ACHN (cell line): Measurements from ENCODE around the gene BOC.

ENCODE experiments used
- DNase-seq: peaks from one replicate; pipeline ENCODE4 v3.0.0-alpha.2; 2015
- in situ Hi-C: cut with HindIII; loops from 2 replicates; pipeline ENCODE4 v1.10.0; 2017; ENCODE audit warnings: low sequenced_read_pairs, low pct_ligation_motif_present, low pct_unique_long_range_greater_than_20kb

The BOC gene

DNA sequence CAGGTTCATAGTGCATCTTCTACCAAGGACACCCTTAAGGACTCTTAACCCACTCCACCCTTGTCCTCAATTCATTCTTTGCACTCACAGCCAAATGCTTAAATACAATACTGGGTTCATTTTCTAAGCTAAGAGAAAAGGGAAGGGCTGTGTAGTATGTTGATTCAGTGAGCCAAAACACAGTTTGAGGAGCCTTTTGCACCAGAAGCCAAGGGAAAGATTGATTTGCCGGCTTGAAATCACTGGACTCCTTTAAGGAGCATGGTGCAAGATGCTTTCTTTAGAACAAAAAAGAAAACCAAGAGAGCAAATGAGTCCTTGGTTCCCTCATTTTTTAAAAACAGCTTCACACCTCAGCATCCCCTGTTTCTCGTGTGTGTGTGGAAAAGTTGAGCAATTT lies 47.8 kb downstream of the BOC start:
- DNase-seq: no peak
- in situ Hi-C loops: no loop called here

DNA sequence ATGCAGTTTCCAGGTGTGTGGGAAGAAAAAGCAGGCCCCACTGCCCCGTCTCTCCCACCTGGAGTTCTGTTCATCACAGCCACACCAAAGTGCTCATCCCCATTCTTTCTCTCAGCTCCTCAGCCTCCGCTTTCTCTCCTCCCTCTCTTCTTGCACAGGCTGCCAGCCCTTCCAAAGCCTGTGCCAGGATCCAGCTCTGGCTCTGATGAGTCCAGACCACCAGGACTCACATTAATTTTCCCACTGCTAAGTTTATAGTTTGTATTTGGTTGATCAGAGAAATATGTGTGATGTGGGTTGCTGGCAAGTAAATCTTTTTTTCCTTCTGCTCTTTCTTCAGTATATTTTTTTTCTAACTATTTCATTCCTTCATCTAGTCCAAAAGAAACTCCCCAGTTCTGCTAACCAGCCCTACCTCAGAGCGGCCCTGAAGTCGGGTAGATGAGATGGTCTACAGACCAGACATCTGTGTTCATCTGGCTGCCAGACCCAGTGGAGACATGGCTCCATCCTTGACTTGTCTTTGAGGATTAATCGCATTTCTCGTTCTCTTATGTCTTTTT lies 49.8 kb downstream of the BOC start:
- DNase-seq: no peak

DNA sequence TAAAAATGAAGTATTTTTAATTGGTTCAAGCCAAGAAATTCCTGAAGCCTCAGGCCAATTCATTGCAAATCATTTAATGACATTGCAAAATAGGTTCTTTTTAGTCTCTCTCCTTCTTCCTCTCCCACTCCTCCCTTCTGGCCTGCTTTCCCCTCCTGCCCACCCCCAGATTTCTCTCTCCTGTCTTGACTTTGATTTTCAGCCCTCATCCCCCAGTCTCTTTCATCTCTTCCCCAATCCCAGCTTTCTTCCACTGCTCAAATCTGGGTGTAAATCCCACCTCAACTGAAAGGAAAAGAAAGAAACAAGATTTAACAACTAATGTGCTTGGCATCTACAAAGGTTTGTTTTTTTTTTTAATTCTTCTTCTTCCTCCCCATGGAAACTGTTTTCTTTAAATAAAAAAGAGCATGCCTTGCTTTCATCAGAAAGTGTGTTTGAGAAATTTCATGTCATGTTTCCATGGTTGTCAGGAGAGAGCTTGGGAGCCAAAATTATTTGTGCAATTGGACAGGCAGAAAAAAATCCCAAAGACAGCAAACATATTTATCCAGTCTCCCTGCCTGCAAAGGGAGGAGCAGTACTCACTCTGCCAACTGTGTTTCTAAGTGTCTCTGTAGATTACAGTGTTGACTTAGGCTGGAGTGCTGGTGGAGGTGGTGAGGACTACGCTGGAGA lies 50.4 kb downstream of the BOC start:
- in situ Hi-C loops: no loop called here
- DNase-seq: no peak

More for the DNA sequence above, 49.8 kb downstream of the BOC start:
- in situ Hi-C loops: no loop called here

DNA sequence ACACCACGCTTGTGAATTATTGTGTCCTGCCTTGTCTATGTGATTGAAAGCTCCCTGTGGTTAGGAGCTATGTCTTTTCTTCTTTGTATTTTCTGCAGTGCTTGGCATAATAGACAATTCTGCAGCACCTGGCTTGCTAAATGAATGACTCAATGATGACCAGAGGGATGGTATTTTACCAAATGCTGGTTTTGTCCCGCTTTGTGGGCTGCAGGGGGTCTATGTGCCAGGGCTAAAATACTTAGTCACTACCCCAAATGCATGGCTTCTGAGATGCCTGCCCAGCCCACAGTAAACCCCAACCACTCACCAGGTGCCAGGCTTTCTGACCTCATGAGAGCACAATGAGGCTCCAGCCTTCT lies 50.9 kb downstream of the BOC start:
- in situ Hi-C loops: no loop called here
- no peak for DNase-seq

DNA sequence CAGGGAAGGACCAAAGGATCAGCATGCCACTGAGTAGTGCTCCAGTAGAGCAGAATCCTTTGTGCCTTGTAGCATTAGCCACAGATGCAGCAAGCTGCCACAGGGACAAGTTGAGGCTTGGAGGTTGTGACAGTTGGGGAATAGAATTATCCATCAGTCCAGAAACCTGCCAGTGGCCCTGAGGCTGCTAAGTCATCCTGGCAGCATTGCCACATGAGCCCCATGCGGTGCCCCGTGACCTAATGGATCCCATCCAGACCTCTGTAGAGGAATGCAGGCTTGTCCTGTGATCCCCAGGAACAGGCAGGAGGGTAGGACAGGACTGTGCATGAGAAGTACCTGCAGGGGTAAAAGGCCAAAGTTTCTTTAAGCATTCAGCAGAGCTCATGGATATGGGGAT lies 51.7 kb downstream of the BOC start:
- no peak for DNase-seq
- in situ Hi-C loops: no loop called here

DNA sequence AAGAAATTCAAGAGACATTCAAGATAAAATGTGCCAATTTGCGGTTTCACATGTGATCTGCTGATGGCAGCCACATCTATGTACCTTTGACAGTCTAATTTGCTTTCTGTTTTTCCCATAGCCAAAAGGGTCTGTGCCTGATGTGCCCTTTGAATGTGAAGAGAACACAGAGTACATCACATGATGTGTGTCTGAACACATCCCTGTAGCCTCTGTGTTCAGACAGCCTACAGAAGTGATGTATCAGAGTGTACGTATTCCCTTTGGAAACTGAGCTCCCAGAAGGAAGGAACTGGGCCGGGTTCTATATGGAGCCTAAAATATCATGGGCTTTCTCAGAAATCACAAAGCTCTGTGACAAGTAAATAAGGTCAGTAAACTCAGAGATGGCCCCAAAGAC lies 52.4 kb downstream of the BOC start:
- DNase-seq: no peak
- in situ Hi-C loops: no loop called here

DNA sequence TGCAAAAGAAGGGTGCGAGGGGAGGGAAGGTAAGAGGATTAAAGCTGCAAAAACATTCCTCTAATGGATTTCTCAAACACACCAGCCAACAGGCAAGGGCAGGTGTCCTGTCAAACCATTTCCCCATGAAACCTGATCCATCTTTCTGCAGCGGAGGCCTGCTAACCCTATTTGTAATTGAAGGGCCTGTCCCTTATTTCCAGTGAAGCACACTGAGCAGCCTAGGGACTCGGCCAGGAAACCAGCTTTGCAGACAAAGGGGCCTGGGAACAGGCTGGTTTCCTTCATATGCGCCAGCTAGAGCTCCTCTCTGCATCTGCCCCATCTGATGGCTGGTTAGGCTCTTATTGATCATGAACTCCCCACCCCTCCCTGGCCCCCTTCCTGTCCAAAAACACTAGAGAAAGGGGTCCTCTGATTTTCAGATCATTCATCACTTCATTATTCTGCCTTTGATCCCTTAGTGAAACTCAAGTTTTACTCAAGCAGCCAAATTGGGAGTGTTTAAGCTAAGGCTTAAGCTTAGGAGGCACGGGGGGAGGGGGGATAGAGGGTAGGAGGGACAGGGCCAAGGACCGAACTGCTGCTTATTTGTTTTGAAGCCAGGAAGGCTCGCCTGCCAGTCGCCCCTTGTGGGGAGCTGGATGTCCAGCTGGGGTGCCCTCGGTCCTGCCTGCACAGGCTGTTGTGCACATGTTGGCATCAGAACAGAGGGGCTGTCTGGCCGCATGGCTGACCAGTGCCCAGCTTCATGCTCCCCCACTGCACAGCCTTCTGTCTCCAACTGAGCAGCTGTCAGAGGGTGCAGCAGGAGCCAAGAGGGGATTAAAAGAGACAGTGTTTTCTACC lies 53.1 kb downstream of the BOC start:
- no peak for DNase-seq
- in situ Hi-C loops: no loop called here

DNA sequence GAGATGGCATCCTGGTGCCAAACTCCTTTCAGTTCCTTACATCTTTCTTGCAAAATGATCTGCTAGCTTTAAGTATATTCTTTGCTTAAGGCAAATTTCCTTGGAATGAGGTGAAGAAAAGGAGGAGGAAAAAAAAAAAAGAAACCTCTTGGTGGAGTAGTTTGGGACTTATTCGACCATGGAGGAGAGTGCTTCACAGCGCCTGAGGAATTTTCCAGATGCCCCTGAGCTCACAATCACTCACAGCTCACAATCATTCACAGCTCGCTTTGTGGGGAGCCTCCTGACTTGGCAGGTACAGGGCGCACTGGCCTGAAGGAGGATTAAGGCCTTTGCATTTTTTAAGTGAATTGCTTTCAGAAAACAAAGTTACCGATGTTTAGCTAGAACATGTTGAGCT lies 53.9 kb downstream of the BOC start:
- DNase-seq: no peak
- in situ Hi-C loops: no loop called here

DNA sequence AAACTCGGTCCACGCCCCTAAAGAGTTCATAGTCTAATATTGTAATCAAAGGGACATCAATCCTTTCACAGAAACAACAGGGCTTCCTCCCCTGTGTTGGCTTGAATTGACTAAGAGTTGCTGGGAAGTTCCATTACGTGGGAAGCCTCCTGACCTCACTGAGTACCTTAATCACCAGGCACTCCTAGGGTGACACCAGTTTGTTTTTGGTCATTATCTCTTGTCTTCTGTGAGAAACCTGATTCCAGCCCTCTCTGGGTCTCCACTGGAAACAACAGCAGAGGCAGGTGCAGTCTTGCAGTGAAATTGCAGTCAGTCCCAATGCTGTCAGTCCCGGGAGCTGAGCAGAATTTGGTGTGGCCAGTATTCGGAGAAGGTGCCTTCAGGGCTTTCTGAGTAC lies 55.4 kb downstream of the BOC start:
- DNase-seq: no peak

DNA sequence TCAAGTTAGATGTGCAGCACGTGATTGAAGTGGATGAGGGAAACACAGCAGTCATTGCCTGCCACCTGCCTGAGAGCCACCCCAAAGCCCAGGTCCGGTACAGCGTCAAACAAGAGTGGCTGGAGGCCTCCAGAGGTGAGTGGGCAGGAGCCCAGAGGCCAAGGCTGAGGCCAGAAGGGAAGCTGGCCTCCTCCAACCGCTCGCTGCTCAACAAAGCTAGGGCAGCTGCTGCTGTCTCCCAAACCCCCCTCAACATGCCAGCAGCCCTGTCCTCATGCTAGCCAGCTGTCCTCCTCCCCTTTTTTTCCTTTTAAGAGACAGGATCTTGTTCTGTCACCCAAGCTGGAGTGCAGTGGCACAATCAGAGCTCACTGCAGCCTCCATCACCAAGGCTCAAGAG lies 57.0 kb downstream of the BOC start:
- no peak for DNase-seq
- in situ Hi-C loops: no loop called here

More for the DNA sequence above, 55.4 kb downstream of the BOC start:
- in situ Hi-C loops: no loop called here

DNA sequence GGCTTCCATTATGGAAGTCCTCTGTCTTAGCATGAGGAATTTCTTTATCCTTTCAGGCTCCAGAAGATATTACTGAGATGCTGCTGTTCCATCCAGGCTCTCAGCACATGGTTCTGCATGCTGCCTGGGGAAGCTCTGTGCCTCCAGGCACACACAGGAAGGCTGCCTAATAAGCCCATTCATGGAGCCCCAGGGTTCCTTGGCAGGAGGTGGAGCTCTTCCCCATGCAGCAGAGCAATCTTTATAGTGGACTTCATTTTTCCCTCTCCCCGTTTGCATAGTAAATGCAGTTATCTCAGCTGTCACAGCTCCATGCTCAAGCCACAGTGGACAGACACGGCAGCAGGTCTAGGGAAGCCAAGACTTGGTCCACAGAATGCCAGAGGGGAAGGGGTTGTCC lies 57.6 kb downstream of the BOC start:
- DNase-seq: no peak

DNA sequence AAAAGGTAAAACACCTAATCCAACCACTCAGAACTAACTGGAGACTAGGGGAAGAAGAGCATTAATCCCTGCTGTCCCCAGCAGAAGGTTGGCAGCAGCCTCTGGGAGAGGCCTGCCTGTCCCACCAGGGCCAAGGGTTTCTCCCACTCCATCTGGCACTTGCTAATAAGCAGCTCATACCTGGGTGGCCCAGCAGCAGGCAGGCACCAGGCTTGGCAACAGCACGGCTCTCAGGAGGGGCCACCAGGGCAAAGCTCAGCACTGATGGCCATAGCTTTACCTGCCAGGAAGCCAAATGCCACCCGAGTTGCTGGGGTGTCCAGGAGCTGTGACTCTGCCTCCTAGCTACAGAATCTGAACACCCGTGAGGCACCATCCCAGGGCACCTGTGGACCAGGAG lies 58.3 kb downstream of the BOC start:
- in situ Hi-C loops: no loop called here
- DNase-seq: no peak

More for the DNA sequence above, 57.6 kb downstream of the BOC start:
- in situ Hi-C loops: no loop called here

DNA sequence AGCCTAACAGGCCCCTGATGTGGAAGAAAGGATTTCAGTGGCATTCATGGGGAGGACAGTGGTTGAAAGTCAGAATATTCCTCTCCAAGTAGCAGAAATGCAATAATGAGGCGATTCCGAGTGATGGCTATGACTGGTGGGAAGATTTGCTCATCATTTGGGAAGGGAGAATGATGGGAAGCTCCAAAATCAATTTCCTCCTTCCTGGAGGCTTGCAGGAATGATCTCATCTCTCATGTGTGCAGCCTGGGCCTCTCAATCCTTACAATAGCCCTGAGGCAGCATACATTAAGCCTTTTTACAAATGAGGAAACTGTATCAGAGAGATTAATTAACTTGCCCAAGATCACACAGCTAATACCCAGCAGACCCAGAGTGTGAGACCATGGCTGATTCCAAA lies 58.7 kb downstream of the BOC start:
- no peak for DNase-seq
- in situ Hi-C loops: no loop called here

DNA sequence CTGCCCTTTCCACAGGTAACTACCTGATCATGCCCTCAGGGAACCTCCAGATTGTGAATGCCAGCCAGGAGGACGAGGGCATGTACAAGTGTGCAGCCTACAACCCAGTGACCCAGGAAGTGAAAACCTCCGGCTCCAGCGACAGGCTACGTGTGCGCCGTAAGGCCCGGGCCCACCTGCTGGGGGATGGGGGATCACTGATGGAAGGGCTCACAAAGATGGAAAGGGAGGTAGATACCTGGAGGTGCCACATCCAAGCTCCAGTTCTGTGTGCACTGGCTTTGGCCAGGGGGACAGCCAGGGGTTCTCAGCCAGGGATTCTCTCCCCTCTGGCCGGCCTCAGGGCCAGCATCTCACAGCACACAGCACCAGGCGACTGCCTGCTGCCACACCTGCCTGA lies 59.4 kb downstream of the BOC start:
- no peak for DNase-seq
- in situ Hi-C loops: no loop called here

DNA sequence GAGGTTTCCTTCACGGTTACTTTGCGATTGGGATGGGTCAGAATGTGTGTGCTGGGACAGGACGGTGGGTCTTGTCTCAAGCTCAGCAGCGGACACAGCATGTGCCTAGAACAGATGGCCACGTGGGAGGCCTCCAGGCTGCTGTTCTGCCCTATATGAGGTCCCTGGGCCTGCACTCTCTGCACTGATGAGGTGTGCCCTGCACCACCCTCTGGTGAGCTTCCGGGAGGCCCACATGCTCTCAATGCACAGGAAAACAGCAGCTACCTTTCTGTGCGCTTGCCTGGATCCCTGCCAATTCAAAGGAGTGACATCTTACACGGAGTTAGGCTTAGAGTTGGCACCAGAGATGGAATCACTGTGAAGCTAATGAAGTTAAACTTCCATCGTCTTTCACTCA lies 59.8 kb downstream of the BOC start:
- in situ Hi-C loops: no loop called here
- DNase-seq: no peak

DNA sequence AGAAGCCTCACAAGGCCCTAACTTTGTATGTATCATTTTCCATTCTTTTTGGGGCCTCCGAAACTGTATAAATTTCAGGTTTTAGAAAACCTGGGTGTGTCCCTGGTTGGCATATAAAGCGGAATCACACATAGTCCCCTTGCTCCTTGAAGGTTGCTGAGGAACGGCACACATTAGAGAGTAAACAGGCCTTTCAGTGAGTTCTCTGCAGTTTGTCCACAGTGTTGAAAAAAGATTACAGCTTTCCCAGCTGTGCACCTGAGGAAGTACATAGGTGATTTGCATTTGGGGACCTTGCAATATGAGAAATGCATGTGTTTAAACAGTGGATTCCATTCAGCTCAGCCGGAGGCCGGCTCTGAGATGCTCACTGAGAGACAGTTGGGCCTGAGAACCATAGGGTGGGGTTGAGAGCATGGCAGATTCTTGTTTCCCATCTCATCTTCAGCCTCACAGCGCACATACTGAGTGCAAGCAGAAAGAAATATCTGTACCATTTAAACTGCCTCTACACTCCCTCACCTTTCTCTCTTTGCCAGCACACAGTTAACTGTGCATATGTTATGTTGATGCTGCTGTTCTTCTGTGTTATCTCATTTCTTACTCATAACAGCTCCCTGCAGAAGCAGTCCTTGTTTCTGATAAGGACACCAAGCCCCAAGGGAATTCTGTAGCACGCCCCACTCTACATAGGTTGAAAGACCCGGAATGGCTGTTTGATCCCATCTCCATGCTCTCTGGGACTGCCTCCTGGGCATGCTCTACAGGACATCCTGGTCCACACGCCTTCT lies 60.4 kb downstream of the BOC start:
- no peak for DNase-seq
- in situ Hi-C loops: no loop called here

DNA sequence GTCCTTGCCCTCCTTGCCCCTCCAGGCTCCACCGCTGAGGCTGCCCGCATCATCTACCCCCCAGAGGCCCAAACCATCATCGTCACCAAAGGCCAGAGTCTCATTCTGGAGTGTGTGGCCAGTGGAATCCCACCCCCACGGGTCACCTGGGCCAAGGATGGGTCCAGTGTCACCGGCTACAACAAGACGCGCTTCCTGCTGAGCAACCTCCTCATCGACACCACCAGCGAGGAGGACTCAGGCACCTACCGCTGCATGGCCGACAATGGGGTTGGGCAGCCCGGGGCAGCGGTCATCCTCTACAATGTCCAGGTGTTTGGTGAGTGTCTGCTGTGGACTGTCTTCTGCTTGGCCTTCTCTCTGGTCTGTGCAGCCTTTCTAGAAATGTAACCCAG lies 61.0 kb downstream of the BOC start:
- DNase-seq: no peak
- in situ Hi-C loops: no loop called here

DNA sequence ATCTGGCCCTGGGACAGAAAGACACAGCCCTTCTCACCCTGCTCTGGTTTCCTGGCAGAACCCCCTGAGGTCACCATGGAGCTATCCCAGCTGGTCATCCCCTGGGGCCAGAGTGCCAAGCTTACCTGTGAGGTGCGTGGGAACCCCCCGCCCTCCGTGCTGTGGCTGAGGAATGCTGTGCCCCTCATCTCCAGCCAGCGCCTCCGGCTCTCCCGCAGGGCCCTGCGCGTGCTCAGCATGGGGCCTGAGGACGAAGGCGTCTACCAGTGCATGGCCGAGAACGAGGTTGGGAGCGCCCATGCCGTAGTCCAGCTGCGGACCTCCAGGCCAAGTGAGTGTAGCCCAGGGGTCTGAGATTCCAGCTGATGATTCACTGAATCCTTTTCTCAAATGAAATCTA lies 61.7 kb downstream of the BOC start:
- in situ Hi-C loops: no loop called here
- no peak for DNase-seq
